CD4-positive, alpha-beta T cell treated with Interleukin-6 for 4 hours (primary cell): ENCODE data around the gene MYBPC3.

Experiments
- DNase-seq: peaks from one replicate; pipeline ENCODE4 v3.0.0-alpha.2; 2020; ENCODE audit warnings: mixed read lengths

MYBPC3 gene

DNA sequence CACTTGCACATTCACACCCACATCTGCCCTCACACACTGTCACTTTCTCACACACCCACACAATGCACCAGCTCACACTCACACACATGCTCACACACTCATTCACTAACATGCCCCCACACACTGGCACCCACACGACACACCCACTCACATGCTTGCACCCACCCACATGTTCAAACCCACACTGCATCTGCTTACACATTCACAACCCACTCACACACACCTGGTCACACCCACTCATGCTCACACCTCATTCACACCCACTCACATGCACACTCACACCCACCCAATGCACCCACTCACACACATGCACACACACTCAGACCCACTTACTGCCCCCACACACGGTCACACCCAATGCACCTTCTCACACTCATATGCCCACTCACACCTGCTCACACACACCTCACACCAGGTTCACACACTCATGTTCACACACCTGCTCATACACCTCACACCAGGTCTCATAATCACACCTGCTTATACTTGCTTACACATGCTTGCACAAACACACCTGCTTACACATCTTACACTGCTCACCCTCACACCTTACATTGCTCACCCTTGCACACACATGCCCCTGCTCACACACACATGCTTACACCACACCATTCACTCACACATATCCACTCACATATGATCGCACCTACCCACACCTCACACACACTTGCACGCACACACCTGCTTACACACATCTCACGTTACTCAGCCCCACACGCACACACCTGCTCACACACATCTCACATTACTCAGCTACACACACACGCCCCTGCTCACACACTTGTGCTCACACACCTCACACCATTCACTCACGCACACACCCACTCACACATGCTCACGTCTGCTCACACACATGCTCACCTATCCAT lies 3.9 kb upstream of the MYBPC3 start:
- DNase-seq, result no peak

DNA sequence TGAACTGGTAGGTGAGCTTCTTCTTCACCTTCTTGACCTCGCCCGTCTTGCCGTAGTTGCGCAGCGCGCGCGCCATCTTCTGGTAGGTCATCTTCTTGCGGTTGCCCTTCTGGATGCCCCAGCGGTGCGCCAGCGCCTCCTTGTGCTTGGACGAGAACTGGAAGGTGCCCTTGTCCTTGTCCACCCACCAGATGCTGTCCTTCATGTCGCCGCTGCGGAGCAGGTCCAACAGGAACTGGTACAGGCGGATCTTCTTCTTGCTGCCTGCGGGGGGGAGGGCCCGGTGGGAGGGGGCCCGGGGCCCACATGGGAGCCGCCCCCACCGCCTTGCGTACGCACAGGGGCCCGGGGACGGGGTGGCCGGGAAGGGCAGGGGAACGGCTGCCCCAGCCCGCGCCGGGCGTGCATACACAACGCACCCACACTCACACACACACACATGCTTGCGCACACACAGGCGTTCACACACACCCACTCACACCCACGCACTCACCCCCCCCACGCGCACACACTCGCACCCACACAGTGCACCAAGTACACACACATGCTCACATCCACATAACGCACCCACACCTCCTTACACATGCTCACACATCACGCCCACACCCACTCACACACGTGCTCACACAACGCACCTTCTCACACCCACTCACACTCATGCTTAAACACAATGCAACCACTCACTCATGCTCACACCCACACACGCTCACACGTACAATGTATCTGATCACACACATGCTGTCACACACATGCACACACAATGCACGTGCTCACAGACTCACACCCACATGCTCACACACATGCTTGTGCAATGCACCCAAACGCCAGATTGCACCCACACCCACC lies 3.0 kb upstream of the MYBPC3 start:
- DNase-seq, result no peak

DNA sequence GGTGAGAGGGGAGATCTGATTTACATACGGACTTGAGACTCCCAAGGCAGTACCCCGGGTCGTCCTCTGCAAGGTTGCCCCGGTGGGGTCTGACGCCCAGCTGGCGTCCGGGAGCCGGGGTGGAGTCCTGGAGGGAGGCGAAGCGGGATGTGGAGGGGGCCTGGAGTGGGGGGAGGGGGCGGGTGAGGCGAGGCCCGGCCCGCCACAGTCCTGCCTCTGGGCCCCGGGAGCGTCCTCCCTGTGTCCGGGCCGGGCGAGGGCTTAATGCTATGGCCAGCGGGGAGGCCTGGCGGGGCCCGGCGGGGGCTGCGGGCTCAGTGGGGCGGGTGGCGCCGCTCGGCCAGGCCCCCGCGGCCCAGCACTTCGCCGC lies 2.4 kb upstream of the MYBPC3 start:
- DNase-seq, result no peak

DNA sequence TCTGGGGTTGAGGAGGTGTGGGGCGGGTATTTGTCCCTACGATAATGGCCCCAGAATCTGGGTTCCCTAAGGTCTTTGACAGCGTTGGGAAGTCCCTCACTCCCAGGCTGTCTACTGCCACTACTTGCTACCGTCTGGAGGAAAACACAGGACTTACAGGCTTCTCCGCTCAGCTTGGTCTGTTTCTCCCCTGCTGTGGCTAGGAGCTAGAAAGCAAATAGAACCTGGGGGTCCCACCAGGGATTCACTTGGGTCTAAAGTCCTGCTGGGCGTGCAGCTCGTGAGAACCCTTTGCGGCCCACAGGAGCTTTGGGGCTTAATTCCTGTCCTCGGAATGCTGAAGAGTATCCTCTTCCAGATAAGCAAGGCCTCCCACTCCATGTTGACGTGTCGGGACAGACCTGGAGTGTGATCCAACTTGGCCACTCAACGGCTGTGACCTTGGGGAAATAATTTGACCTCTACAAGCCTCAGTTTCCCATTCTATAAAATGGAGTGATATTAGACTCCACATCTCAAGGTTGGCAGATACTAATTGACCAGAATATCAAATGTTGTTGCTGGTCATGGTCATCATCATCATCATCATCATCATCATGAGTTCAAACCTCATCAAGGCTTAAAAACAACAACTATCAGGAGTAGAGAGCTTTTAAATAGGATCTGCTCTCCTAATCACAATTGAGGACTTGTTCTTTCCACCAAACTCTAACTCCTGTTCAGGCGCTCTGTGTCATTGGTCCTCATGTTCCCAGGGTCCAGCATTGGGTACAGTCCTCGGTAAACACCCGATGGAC lies 1.7 kb upstream of the MYBPC3 start:
- no peak for DNase-seq

DNA sequence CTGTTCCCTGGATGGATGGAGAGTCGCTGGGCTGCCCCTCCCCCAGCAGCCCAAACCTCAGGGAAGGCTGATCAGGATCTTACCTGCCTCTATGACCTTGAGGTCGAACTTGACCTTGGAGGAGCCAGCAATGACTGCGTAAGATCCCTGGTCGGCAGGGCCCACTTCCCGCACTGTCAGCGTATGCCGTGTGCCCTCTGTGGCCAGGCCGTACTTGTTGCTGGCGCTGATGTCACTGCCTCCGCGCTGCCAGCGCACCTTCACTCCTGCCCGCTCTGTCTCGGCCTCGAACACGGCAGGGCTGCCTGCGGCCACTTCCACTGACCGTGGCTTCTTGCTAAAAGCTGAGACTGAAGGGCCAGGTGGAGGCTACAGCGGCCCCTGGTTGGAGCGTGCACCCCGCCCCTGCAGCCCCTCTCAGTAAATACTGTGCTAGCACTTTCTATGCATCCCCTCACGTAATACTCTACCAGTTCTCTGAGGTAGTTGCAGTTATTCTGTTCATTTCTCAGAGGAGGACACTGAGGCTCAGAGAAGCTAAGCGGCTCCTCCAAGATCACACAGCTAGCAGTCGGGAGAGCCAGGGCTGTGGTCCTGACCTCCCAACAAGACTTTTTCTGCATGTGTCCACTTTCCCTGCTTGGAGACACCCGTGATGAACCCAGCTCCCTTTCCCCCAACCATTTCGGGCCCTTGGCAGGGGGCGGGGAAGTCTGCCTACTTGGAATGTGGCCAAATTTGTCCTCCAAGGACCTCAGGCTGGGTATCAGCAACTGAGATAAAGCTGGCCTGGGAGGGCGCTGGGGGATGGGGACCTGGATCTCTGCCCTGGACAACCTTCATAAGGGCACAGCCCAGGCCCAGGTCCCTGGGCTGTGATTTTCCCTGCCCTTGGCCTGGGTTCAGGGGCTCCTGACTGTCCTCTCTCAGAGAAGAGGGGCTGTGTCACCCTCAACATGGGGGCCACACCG lies 1.1 kb downstream of the MYBPC3 start:
- DNase-seq, result no peak

DNA sequence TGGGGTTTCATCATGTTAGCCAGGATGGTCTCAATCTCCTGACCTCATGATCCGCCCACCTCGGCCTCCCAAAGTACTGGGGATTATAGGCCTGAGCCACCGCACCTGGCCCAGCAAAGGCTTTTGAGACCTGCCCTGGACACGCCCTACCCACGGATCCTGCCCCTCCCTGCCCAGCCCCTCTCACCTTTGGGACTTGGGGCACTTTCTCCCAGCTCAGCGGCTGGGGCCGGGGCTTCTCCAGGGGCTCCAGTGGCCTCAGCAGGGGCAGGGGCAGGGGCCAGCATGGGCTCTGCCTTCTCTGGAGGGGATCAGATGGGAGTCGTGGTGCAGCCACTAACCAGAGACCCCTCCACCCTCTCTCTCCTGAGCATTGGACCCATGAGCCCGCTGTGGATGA lies 2.2 kb downstream of the MYBPC3 start:
- no peak for DNase-seq

DNA sequence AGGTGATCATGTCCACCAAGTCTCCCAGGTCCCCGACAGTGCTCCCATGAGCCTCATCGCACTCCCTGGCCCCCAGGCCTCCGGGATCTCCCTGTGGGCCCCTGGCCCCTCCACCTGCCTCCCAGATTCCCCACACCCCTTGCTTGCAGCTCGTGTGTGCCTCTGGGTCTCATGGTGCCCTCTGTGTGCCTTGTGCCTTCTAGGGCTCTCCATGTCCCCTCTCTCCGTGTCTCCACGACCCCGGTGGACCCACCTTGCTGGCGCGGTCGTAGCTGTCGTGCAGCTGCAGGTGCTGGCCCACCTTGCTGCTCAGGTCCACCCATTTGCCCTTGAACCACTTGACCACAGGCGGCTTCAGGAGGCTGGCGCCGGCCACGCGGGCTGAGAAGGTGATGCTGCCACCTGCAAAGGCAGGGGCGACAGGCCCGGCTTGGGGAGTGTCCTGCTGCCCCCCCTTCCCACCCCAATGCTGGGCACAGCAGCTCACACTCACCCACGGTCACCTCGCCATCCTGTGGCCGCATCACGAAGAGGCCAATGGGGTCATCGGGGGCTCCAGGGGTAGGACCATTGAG lies 2.9 kb downstream of the MYBPC3 start:
- no peak for DNase-seq

DNA sequence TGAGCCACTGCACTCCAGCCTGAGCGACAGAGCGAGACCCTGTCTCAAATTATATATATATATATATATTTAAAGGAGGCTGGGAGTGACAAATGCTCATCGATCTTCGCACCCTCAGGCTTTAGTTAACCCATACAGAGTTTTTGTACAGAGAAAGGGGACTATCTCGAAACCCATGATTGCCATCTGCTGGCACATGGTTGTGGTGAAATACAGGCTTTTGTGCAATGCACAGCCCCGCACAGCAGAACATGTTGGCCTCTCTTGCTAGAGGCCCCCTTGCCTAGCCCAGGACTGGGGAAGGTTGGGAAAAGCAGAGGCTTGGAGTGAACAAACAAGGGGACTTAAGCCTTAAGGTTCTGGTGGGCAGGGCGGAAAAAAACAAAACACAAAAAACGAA lies 3.6 kb downstream of the MYBPC3 start:
- no peak for DNase-seq

DNA sequence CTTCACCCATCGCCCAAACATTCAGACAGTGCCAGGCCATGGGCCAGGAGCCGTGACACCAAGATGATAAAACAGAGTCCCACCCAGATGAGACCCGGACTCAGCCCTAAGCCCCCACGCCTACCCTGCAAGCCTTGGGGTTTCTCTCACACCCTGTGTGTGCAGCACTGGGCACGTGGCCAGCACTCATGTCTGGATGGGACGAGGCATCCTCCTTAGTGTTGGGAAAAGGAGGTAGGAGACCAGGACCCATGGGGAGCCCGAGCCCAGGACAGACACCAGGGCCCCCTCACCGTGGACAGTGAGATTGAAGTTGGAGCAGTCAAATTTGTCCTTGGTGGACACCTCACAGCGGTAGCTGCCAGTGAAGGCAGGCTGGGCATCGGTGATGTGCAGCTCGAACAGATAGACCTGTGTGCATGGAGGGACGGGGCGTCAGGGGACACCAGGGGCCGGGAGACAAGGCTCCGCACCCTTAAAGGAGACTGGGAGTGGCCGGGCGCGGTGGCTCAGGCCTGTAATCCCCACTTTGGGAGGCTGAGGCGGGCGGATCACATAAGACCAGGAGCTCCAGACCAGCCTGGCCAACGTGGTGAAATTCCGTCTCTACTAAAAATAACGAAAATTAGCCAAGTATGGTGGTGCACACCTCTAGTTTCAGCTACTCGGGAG lies 4.2 kb downstream of the MYBPC3 start:
- no peak for DNase-seq

DNA sequence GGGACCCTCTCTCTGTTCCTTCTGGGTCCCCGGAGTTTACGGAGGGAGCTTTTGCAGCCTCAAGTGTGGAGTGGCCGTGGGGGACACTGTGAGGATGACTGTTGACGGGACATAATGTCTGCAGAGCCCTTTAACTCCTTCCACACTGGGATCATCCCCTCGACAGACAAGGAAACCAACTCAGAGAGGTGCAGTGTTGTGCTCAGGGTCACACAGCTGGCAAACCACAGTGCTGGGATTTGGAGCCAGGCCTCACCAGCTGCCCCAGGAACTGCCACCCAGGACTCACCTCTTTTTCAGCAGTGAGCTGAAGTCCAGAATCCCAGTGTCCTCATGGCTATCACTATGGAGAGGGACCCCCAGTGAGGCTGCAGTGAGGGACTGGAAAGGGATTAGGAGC lies 5.4 kb downstream of the MYBPC3 start:
- no peak for DNase-seq

DNA sequence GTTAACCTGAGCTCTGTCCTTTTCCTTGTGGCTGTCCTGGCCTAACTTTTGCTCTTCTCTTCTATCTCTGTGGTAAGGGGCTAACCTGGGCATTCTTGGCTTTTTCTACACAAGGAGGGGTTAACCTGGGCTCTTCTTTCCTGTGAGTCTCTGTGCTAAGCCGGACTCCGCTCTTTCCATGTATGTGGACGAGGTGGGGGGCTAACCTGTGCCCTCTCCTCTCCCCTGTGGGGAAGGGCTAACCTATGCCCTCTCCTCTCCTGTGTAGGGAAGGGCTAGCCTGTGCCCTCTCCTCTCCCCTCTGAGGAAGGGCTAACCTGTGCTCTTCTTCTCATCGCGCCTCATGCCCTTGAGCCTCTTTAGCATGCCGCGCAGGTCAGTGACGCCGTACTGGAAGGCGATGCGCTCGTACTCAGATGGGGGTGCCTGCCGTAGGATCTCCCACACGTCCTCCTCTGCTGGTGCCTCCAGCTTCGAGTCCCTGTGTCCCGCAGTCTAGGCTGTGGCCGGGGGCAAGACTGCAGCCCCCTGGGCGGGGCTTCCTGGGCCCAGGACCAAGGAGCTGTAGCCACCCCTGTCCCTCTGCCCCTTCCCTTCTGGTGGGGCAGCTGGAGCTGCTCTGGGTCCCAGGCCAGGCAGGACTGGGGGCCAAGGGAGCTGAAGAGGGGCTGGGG lies 6.5 kb downstream of the MYBPC3 start:
- DNase-seq, result no peak

DNA sequence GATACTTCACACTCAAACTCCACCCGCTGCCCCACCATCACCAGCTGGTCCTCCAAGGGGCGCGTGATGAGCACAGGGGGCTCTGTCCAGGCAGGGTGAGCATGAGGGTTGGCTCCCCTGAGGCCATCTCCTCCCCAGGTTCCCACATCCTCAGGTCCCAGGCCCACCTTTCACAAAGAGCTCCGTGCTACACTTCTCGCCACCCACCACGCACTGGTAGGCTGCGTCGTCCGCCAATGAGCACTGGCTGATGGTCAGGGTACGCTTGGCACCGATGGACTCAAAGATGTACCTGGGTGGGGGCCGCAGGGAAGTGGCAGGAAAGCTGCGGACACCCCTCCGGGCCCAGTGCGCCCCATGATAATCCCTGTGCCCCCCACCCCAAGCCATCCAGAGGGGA lies 9.6 kb downstream of the MYBPC3 start:
- no peak for DNase-seq

DNA sequence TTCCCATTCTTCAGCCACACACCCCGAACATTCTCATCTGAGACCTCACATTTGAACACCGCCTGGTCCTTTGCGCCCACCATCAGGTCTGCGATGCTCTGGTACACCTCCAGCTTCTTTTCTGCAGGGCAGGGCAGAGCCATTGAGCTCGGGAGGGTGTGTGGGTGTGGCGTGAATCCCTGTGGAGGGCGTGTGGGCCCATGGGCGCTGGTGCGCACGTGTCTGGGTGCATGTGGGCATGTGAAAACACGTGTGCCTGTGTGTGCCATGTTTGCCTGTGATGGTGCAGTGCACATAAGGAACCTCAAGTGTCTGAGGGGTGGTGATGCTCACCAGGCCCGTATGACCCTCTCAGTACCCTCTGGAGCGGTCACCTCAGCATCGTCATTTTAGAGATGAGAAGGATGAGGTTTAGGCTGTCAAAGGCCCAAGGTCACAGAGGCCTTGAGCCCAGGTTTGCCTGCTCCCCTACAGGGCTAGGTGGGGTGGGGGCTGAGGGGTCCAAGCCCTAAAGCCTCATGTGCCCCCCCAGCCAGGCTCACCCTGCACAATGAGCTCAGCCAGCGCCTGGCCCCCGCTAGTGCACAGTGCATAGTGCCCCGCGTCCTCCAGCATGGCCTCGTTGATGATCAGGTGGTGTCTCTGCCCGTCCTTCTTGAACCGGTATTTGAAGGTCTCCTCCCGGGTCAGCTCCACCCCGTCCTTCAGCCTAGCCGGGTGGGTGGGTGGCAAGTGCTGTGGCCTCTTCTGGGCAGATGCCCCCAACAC lies 10.3 kb downstream of the MYBPC3 start:
- DNase-seq, result no peak

DNA sequence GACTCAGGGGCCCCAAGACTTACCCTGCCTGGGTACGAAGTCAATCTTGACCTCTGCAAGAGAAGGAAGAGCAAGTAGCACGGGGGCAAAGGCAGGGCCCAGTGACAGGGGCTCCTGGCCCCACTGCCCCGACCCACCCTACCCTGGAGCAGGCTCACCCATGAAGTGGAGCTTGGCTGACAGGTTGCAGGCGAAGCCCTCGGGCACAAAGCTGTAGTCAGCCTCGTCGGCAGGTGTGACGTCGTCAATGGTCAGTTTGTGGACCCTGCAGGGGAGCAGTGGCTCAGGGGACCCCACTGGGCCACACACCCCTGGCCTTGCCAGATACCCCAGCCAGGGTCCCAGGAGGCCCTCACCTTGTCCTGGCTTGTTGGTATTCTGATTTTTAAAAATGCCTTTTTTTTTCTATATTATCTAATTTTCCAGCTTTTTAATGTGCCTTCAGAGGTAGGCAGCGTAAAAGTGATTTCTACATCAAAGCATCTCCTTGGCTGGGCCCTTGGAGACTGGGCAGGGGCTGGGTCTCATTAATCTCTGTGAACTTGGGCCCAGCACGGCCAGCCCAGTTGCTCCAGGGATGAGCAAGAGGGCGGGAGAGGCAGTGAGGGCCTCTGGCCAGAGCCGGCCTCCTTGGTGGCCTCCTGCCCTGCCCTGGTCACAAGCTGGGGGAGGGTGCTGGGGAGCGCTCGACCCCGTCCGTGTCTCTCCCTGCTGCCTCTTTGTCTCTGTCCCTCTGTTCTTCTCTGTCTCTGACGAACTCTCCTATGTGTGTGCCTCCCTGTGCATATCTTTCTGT lies 11.3 kb downstream of the MYBPC3 start:
- DNase-seq, result no peak

DNA sequence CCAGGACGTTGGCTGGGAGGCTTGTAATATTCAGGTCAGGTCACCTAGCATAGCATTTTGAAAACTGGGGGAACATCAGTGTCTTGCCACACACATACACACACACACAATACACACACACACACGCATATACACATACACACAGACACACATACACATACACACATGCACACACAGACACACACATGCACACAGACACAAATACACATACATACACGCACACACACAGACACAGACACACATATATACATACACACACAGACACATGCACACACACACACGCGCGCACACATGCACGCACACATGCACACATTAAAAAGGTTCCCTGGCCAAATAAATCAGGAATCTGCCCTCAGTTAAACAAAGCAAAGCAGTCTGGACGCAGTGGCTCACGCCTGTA lies 12.5 kb downstream of the MYBPC3 start:
- no peak for DNase-seq

DNA sequence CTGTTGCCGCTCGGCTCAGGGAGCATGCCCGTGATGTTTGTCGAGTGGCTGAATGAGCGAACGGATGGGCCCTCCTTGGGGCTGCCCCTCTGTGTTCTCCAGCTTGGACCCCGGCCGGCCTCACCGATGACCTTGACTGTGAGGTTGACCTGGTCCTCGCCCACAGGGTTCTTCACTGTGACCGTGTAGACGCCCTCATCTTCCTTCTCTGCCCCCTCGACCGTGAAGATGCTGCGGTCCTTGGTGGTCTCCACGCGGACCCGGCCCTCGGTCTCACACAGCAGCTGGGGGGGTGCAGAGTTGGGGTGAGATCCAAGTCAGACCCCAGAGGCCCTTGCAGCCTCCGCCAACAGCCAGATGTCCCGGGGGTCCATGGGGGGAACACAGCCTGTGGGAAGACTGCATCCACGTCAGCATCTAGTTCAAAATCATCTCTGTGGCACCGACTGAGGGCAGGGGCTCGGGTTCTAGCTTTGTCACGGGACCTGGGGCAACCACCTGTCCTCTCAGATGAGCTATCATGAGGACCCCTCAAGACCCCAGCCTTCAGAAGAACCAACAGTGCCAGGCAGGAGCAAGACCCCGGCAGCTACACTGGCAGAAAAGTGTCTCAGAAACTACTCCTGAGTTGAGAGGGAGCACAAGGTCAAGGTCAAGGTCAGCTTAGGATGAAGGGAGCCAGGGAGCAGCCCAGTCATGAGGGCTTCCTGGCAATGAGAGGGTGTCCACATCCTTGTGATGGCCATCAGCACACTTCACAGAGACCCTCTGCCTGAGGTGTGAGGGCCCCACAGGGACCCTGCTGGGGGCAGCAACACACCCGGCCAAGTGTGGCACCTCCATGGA lies 13.9 kb downstream of the MYBPC3 start:
- no peak for DNase-seq

DNA sequence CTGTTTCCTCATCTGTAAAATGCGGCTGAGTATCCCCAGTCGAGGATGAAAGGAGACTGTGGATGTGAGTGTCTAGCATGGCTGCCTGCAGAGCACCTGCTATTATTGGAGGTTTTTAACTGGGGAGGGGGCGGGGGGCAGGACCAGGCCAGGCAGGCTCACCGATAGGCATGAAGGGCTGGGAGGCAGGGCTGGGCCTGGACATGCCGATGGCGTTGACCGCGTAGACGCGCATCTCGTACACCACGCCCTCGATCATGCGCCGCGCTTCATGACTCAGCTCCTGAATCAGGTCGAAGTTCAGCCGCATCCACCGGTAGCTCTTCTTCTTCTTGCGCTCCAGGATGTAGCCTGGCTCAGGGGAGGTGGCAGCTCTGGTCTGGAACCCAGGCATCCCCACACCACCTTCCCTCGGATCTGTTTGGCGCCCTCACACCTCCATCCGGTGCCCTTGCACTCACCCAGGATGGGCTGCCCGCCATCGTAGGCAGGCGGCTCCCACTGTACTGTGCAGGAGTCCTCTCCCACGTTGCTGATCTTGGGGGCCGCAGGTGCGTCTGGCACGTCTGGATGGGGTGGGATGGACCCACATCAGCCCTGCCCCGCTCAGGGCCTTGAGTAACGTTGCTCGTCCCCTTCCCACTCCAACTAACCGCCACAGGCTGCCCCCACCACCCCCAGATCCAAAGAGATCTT lies 15.1 kb downstream of the MYBPC3 start:
- DNase-seq, result no peak
